Measurements from ENCODE around the gene TNFRSF25. TPM values are rescaled to one million over a fixed set of nuclear protein-coding genes. Genes with fewer than 3 reads are reported as not detected.

Gene TNFRSF25
- polyA plus RNA-seq, 1 donor from 2014 or later: 52.2 TPM

- no peak overlapping the region for H3K4me3 ChIP-seq (ENCODE audit: low read length)
- H2AFZ ChIP-seq (ENCODE audit: low read depth, low read length): no peak overlapping the region
Measured at GRCh38 chr1:6489383-6489765, 23.4 kb upstream of the TNFRSF25 start.

GRCh38 chr1:6488602-6489382 is 22.8 kb upstream of the TNFRSF25 start:
- Histone ChIP-seq H3F3A (ENCODE audit: insufficient read depth, low read length, poor library complexity, severe bottlenecking) (no peaks in the 10 kb centered on the region), H3K4me3 (ENCODE audit: low read length) (no peak overlapping the region), H3K9me3 (ENCODE audit: low read length) (no peaks in the 10 kb centered on the region), H3K79me2 (replicated peaks; ENCODE audit: insufficient read depth, low read length) (no peaks in the 10 kb centered on the region), H3K9ac (ENCODE audit: low read length) (no peak overlapping the region), H4K20me1 (ENCODE audit: insufficient read depth) (no peaks in the 10 kb centered on the region), H3K27ac (ENCODE audit: low read length) (no peak overlapping the region), H3K36me3 (ENCODE audit: insufficient read depth, low read length) (no peaks in the 10 kb centered on the region), H3K27me3 (ENCODE audit: insufficient read depth, low read depth, low read length) (peaks cover 13% of the 10 kb centered on the region), H2AFZ (ENCODE audit: low read depth, low read length) (no peak overlapping the region), H3K4me2 (ENCODE audit: low read length) (no peak overlapping the region), H3K9me2 (ENCODE audit: insufficient read depth, low read length) (no peaks in the 10 kb centered on the region)
- TF ChIP-seq CTCF (IDR thresholded peaks at IDR 0.05; ENCODE audit: poor library complexity, severe bottlenecking) (no peak), POLR2AphosphoS5 (IDR thresholded peaks at IDR 0.05) (no peak)

More at GRCh38 chr1:6489383-6489765, 23.4 kb upstream of the TNFRSF25 start:
- Histone ChIP-seq H3K27ac (ENCODE audit: low read length) (no peak overlapping the region), H3K36me3 (ENCODE audit: insufficient read depth, low read length) (no peaks in the 10 kb centered on the region), H3K9ac (ENCODE audit: low read length) (no peak overlapping the region), H3K9me2 (ENCODE audit: insufficient read depth, low read length) (no peaks in the 10 kb centered on the region), H3K4me2 (ENCODE audit: low read length) (no peak overlapping the region), H3K79me2 (replicated peaks; ENCODE audit: insufficient read depth, low read length) (no peaks in the 10 kb centered on the region), H3K27me3 (ENCODE audit: insufficient read depth, low read depth, low read length) (peaks cover 13% of the 10 kb centered on the region), H3K9me3 (ENCODE audit: low read length) (no peaks in the 10 kb centered on the region), H3F3A (ENCODE audit: insufficient read depth, low read length, poor library complexity, severe bottlenecking) (no peaks in the 10 kb centered on the region), H4K20me1 (ENCODE audit: insufficient read depth) (no peaks in the 10 kb centered on the region)
- TF ChIP-seq POLR2AphosphoS5 (IDR thresholded peaks at IDR 0.05) (no peak), REST (IDR thresholded peaks at IDR 0.05; ENCODE audit: borderline replicate concordance) (no peak), RAD21 (conservative IDR thresholded peaks at IDR 0.05) (no peak), MXI1 (conservative IDR thresholded peaks at IDR 0.05; ENCODE audit: poor library complexity, severe bottlenecking) (no peak), EP300 (conservative IDR thresholded peaks at IDR 0.05; ENCODE audit: poor library complexity, severe bottlenecking) (no peak), EZH2 (IDR thresholded peaks at IDR 0.05; ENCODE audit: borderline replicate concordance, insufficient read depth, low read length, poor library complexity, severe bottlenecking) (no peak), CTCF (IDR thresholded peaks at IDR 0.05; ENCODE audit: poor library complexity, severe bottlenecking) (no peak)
